HG03097 (cell line): ENCODE measurements around the gene PPA1.
"Not testable (repeated sequence)": the region's sequence is repeated elsewhere in the genome, so short reads cannot be mapped to it uniquely, and the experiment has no call there.

Experiments
- ATAC-seq: cut with Tn5 transposase; IDR thresholded peaks from one replicate; pipeline ENCODE4 v1.9.1; 2021; ENCODE audit not compliant: unreplicated experiment, low FRiP score

Gene PPA1

DNA sequence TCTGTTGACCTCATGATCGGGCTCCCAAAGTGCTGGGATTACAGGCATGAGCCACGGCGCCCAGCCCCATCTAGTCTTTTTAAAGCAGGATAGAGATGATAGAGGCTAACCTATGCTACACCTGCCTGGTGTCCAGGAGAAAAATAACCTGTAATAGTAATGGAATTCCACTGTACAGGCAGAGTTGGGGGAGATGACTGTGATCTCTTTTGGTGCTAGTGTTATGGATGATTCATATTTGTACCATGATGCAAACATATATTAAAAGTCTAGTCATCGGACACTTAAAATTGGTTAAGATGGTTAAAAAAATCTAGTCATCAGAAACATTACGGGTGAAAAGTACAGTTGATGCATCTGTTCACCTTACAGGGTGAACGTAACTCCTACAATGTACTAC, 56.8 kb downstream of the PPA1 start:
- no peak for ATAC-seq

DNA sequence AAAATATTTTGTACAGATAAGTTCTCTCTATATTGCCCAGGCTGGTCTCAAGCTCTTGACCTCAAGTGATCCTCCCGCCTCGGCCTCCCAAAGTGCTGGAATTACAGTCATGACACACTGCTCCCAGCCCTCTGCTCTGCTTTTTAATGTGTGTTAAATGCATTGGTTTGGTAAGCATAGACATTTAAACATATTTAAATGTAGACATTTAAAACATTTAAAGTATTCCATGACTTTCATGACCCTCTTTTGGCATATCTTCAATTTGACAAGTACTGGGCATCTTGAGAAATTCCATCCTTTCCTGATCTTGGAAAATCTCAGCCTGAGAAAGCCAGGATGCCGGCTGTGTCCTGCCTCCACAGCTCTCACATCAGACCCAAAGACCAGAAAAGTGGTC, 57.7 kb downstream of the PPA1 start:
- ATAC-seq = no peak

DNA sequence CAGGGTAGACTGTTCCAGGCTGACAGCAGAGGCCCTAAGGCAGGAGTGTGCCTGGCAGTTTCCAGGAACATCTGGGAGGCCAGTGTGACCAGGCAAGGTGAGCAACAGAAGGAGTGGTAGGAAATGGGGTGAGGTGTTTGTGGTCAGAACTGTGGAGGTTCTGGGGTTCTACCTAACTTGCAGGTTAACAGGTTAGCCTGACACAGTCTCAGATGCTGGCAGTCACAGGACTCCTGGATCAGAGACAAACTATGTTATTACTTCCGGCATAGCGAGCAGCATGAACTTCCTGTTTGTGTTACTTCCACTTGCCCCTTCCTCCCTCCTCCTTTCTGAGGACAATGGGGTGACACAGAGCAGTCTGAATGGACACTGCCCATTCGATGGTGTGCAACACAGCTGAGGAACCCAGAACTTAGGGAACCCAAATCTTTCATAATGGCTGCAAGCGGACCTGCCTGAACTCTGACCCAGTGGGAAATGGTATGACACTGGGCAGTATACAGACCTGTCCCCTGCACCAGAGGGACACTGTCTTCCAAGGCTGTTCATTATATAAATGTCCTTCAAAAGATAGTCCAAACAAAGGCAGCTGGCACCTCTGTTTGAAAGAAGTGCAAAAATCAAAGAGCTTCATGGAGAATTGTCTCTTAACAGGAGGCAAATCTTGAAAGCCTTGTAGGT, 59.0 kb downstream of the PPA1 start:
- no peak for ATAC-seq

DNA sequence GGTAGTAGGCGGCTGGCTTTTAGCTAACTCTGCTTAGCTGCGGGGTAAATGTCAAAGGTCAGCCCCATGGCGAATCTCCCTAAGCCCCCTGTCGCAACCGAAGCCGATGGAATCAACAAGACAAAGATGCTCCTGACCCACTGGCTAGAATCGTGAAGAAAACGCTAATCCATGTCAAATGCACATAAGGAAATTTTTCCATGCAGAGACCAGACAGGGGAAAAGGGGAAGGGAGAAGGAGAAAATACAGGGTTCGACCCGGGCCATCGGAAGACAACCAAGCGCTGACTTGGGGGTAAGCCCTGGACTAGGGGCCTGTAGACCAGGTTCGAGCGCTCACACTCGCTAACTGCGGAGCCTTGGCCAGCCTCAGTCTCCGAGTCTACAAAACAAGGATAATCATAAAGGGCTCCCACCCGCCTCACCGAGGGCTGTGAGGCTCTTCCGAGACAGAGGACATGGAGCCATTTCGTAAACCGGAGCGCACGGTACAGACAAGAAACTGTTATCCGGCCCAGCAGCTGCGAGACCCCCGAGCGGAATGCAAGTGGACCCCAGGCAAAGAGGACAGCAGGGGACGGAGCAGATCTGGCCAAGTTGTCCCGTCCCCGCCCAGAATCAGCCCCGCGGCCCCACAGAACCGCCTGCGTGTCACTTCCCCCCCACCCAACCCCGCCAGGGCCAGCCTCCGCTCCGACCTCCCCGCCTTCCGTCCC, 63.4 kb downstream of the PPA1 start:
- ATAC-seq = peak; percentile 2

DNA sequence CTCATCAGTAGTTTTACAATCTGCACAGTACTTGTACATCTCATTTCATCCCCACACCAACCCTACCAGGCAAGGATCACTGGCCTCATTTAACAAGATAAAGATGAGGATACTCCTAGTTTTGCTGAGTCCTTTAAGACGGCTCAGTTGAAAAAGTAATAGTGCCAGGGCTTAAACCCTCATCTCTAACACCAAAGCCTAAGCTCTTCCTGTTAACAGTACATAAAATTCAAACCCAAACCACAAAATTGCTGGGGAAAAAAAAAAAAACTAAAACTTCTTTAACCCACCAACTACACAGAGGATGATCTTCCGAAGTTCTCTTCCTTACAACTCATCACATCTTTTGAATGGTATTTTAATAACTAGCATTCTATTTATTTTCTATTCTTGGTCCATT, 64.2 kb downstream of the PPA1 start:
- ATAC-seq = no peak

DNA sequence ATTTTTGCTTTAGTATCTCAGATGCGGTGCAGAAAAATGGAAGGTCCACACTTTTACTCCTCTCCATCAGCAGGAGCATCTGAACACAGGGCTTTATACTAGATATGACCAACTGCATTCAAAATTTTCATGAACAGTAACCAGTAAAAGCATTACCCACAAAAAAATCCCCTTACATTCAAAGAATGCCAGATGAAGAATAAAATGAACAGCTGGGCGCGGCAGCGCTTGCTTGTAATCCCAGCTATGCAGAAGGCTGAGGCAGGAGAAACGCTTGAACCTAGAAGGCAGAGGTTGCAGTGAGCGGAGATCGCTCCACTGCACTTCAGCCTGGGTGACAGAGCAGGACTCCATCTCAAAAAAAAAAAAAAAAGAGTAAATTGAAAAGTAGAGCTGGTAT, 66.0 kb downstream of the PPA1 start:
- no peak for ATAC-seq

- ATAC-seq = no peak
Observed at GRCh38 chr10:70166394-70166793, 66.8 kb downstream of the PPA1 start.

DNA sequence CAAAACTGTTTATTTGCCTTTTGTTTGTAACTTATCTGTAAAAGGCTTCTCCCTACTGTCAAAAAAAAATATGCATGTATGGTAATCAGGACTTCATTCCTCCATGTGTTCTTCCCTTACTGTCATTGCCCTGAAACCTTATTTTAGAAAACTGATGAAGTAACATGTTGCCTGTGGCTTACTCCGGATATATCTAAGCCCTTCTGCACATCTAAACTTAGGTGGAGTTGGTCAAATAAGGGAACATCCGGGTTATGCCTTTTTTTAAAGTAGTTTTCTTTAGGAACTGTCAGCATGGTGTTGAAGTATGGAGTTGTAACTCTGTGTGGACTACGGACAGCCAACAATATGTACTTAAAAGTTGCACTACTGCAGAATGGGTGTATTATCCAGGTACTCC, 69.1 kb downstream of the PPA1 start:
- ATAC-seq = no peak

GRCh38 chr10:70163448-70163847, 69.8 kb downstream of the PPA1 start:
- no peak for ATAC-seq

DNA sequence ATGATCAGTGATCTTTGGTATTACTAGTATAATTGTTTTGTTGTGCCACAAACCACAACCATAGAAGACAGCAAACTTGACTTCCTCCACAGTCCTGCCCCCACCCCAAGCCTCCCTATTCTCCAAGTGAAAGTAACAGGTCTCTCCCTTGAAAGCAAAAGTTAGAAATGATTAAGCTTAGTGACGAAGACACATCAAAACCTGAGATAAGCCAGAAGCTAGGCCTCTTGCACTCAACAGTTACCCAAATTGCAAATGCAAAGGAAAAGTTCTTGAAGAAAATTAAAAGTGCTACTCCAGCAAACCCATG, 70.4 kb downstream of the PPA1 start:
- ATAC-seq = no peak

GRCh38 chr10:70162151-70162891, 70.9 kb downstream of the PPA1 start:
- ATAC-seq = no peak

DNA sequence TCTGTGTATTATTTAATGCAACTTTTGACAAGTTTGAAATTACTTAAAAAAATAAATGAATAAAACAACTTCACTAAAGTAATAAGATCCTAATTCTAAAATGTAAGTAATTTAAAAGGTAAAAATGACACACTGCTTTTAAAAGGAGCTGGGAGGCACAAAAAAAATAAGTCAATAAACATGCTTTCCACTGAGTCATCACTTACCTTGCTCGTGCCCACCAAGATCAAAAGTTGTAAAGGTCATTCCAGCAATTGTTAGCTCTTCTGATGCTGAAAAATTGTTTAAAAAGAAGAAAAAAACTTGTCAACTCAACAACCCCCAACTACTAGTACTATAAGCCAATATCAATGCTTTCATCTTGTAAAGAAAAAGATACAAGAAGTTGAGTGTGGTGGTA, 72.4 kb downstream of the PPA1 start:
- ATAC-seq = no peak

GRCh38 chr10:70159366-70159765, 73.9 kb downstream of the PPA1 start:
- ATAC-seq = not testable (repeated sequence)

DNA sequence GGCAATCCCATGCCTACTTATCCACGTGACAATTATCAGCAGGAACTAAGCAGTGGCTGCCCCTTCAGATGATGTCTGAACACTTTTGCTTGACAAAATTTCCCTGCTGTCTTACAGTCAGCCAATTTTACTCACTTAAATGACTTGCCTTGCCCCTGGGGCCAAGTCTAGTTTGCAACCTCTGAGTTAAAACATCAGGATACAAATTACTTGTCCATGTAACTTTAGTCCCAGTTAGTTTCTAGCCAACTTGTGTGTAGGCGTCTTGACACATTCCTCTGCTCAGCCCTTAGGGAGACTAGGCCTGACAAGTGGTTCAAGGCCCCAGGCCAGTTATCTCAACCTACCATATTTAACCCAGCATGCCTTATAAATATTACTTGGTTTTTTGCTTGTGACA, 75.1 kb downstream of the PPA1 start:
- no peak for ATAC-seq

DNA sequence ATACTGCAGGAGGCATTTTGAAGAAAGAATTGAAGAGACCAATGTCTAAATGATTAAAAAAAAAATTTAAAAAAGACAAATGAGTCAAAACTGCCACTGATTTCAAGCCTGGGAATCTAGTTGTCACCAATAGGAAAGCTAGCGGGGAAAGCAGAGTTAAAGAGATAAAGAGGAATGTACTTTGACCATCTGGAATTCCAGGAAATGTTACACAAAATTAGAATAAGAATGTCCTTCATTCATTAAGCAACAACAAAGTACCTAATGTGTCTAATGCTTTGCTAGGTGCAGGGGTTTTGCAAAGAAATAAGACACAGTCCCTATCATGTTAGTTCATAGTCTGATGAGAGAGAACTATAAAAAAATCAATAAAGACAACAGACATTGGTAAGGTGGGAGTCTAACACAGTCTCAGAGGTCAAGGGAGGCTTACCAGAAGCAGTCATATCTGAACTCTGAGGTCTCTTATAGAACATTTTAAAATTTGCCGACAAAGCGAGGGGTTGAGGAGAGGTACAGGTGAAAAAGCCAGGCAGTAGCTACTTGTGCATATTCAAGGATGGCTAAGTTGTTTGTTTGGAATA, 77.9 kb downstream of the PPA1 start:
- no peak for ATAC-seq
